ENCODE measurements around the gene HSP90AA1. TPM values are rescaled to one million over a fixed set of nuclear protein-coding genes. Genes with fewer than 3 reads are reported as not detected.
"Not testable (repeated sequence)": the region's sequence is repeated elsewhere in the genome, so short reads cannot be mapped to it uniquely, and the experiment has no call there.

HSP90AA1 gene
- polyA plus RNA-seq (ENCODE audit: insufficient read length) = 768 TPM
- long read RNA-seq, donor 1, transcript HSP90AA1-206 (2 exons, 552 nt) = minor isoform, 6 of 1,118 reads
- long read RNA-seq, donor 1, transcript HSP90AA1-205 (2 exons, 429 nt) = major isoform, 53 of 1,118 reads
- long read RNA-seq, donor 1, transcript HSP90AA1-201 (11 exons, 3,379 nt) = minor isoform, 7 of 1,118 reads
- long read RNA-seq, donor 1, partial matches to known transcripts = 1,052 of 1,118 reads
- long read RNA-seq, donor 1, other reads (novel, unspliced or antisense) = 0 of 1,118 reads
- long read RNA-seq, donor 2, transcript HSP90AA1-201 (11 exons, 3,379 nt) = minor isoform, 14 of 909 reads
- long read RNA-seq, donor 2, transcript HSP90AA1-205 (2 exons, 429 nt) = major isoform, 32 of 909 reads
- long read RNA-seq, donor 2, partial matches to known transcripts = 859 of 909 reads
- long read RNA-seq, donor 2, other reads (novel, unspliced or antisense) = 0 of 909 reads
- long read RNA-seq, donor 3, transcript HSP90AA1-201 (11 exons, 3,379 nt) = major isoform, 17 of 467 reads
- long read RNA-seq, donor 3, transcript HSP90AA1-205 (2 exons, 429 nt) = minor isoform, 14 of 467 reads
- long read RNA-seq, donor 3, partial matches to known transcripts = 433 of 467 reads
- long read RNA-seq, donor 3, other reads (novel, unspliced or antisense) = 0 of 467 reads
- long read RNA-seq, donor 4, transcript HSP90AA1-205 (2 exons, 429 nt) = major isoform, 34 of 163 reads
- long read RNA-seq, donor 4, partial matches to known transcripts = 127 of 163 reads
- long read RNA-seq, donor 4, other reads (novel, unspliced or antisense) = 0 of 163 reads
- long read RNA-seq, donor 5, transcript HSP90AA1-201 (11 exons, 3,379 nt) = major isoform, 52 of 721 reads
- long read RNA-seq, donor 5, transcript HSP90AA1-205 (2 exons, 429 nt) = minor isoform, 13 of 721 reads
- long read RNA-seq, donor 5, partial matches to known transcripts = 651 of 721 reads
- long read RNA-seq, donor 5, other reads (novel, unspliced or antisense) = 0 of 721 reads
- long read RNA-seq, donor 6, transcript HSP90AA1-205 (2 exons, 429 nt) = major isoform, 31 of 826 reads
- long read RNA-seq, donor 6, partial matches to known transcripts = 790 of 826 reads
- long read RNA-seq, donor 6, other reads (novel, unspliced or antisense) = 0 of 826 reads
- long read RNA-seq, donor 7, transcript HSP90AA1-205 (2 exons, 429 nt) = major isoform, 42 of 940 reads
- long read RNA-seq, donor 7, transcript HSP90AA1-201 (11 exons, 3,379 nt) = minor isoform, 18 of 940 reads
- long read RNA-seq, donor 7, transcript HSP90AA1-206 (2 exons, 552 nt) = minor isoform, 6 of 940 reads
- long read RNA-seq, donor 7, partial matches to known transcripts = 874 of 940 reads
- long read RNA-seq, donor 7, other reads (novel, unspliced or antisense) = 0 of 940 reads
- long read RNA-seq, donor 8, transcript HSP90AA1-201 (11 exons, 3,379 nt) = minor isoform, 7 of 204 reads
- long read RNA-seq, donor 8, transcript HSP90AA1-205 (2 exons, 429 nt) = major isoform, 8 of 204 reads
- long read RNA-seq, donor 8, partial matches to known transcripts = 186 of 204 reads
- long read RNA-seq, donor 8, other reads (novel, unspliced or antisense) = 0 of 204 reads

DNA sequence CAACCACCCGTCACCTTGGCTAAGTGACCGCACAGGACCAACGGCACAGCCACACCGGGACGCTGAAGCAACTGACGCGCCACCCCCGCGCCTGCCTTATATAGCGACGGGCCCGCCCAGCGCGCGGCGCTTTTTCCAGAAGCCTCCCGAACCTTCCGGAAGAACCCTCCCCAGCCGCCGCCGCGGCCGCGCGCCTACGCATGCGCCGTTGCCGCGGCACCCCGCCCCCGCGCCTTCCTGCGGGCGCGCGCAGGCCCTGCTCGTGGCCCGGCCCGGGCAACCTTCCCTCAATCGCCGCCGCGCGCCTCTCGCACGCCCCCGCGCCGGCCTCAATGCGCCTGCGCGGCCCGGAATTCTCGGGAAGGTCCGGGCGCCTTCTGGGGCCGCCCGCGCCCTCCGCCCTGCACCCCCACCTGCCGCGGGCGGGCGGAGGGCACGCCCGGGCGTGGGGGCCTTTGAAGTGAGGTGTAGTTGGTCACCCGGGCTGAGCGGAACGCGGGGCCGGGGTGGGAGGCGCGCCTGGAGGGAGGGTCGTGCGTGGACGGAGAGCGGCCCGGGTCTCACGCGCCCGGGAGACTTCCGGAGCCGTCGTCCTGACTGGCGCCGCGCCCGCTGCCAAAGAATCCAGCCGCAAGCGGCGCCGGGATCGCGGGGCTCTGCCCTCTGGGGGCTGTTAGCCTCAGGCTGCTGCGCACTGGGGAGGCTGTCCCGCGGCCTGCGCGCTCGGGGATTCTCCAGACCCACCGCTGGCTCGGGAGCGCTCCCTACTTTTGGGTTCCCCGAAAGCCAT is at the start of gene HSP90AA1:
Gene HSP90AA1 (minus strand): TSS at position 73 of the 790 bp plus-strand sequence. CDS start 666 bp downstream, outside the sequence.
- DNase-seq = peak; percentile 93

DNA sequence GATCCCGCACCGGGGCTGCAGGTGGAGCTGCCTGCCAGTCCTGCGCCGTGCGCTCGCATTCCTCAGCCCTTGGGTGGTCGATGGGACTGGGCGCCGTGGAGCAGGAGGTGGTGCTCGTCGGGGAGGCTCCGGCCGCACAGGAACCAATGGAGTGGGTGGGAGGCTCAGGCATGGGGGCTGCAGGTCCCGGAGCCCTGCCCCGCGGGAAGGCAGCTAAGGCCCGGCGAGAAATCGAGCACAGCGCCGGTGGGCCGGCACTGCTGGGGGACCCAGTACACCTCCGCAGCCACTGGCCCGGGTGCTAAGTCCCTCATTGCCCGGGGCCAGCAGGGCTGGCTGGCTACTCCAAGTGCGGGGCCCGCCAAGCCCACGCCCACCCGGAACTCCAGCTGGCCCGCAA is 48.6 kb upstream of the HSP90AA1 start:
- not testable (repeated sequence) for DNase-seq

DNA sequence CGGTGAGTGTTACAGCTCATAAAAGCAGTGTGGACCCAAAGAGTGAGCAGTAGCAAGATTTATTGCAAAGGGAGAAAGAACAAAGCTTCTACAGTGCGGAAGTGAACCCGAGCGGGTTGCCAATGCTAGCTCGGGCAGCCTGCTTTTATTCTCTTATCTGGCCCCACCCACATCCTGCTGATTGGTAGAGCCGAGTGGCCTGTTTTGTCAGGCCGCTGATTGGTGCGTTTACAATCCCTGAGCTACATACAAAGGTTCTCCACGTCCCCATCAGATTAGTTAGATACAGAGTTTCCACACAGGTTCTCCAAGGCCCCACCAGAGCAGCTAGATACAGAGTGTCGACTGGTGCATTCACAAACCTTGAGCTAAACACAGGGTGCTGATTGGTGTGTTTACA is 47.9 kb upstream of the HSP90AA1 start:
- DNase-seq = not testable (repeated sequence)

DNA sequence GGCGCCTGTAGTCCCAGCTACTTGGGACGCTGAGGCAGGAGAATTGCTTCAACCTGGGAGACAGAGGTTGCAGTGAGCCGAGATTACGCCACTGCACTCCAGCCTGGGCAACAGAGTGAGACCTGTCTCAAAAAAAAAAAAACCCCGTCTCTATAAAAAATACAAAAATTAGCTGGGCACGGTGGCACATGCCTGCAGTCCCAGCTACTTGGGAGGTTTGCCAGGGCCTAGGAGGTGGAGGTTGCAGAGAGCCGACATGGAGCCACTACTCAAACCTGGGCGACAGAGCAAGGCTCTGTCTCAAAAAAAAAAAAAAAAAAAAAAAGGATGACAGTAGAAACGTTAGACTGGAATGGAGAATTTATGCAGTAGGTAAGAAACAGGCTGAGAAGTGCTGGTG is 47.2 kb upstream of the HSP90AA1 start:
- DNase-seq = not testable (repeated sequence)

DNA sequence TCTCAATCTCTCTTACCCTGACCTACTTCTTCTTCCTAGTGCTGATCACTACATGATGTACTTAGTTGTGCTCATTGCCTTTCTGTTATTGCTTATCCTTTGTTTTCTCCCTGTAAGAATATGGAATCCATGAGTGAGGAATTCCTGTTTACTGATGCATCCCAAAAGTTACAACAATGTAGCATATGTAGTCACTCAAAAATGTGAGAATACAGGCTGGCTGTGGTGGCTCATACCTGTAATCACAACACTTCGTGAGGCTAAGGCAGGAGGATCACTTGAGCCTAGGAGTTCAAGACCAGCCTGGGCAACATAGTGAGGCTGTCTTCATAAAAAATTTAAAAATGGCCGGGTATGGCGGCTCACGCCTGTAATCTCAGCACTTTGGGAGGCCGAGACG is 44.9 kb upstream of the HSP90AA1 start:
- no peak for DNase-seq

DNA sequence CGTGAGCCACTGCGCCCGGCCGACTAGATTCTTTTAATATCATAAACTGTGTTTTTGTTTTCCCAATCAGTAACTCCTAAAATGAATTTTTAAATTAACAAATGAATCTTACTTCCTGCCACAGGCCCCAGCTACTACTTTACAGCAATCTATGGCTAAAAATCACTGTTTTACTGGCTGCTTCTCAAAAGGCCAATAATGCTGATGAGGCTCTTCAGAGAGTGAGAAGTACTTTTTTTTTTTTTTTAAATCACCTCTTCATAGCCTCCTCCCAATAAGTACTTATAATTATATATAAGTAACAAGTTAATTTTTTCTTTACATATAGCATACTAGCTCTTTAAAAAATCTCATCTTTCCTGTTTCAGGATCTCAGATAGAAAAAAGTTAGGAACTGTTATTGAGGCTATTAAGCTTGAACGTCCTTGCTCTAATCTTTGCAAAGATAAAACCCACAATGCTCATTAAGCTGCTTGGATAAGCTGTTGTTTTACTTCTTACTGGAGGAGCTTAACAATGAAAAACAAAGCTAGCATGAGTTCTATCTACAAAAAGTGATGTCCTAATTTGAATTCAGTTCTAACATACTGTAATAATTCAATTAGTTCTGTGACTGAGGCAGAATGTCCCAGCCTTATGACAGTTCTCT is 40.1 kb upstream of the HSP90AA1 start:
- DNase-seq = no peak

DNA sequence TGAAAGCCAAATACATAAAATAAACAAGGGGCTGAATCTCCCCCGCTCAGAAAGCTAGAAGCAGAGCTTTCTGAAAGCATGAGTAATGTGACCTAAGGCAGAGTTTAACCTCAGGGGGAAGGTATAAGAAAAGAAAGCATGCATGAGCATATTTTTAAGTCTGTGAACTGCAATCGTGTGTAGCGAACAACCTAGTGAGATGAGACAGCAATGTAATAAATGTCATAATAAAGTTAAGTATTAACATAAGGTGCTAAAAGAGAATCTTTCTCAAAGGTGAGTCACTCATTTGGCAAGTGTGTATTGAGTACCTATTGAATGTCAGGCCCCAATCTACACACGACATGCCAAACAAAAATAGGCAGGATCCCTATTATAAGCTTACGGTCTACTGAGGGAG is 38.7 kb upstream of the HSP90AA1 start:
- peak; percentile 8 for DNase-seq

DNA sequence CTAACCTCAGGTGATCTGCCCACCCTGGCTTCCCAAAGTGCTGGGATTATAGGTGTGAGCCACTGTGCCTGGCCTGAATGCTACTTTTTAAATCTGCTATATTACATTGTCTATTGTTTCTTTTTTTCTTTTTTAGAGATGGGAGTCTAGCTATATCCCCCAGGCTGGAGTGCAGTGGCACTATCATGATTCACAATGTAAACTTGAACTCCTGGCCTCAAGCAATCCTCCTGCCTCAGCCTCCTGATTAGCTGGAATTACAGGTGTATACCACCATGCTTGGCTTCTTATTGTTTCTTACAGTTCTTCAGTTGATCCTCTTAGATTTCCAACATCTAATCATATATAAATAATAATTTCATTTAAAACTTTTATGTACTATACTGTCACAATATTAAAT is 37.6 kb upstream of the HSP90AA1 start:
- DNase-seq = no peak

DNA sequence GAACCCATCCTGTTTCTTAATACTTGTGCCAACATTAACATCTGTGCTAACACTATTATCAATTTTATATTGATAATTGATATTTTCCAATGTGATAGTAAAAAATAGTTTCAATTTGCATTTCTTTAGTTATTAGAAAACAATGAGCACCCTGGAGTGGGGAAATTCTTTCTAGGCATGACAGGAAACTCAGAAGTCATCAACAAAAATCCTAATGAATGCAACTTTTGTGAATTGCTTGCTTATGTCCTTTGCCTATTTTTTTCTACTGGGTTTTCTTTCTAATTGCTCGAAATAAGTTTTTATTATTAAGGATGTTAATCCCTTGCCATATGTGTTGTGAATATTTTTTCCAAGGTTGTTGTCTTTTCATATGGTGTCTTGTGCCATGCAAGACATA is 34.7 kb upstream of the HSP90AA1 start:
- DNase-seq = no peak

DNA sequence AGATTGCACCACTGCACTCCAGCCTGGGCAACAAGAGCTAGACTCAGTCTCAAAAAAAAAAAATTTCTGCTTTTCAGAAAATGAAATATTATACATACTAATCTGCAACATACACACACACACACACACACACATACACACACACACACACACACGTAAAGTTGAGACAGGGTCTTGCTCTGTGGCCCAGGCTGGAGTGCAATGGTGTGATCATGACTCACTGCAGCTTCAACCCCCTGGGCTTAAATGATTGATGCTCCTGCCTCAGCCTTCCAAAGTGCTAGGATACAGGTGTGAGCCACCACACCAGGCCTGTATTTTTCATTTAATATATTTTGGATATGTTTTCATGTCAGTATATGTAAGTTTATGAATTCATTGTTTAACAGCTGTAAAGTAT is 34.0 kb upstream of the HSP90AA1 start:
- no peak for DNase-seq

DNA sequence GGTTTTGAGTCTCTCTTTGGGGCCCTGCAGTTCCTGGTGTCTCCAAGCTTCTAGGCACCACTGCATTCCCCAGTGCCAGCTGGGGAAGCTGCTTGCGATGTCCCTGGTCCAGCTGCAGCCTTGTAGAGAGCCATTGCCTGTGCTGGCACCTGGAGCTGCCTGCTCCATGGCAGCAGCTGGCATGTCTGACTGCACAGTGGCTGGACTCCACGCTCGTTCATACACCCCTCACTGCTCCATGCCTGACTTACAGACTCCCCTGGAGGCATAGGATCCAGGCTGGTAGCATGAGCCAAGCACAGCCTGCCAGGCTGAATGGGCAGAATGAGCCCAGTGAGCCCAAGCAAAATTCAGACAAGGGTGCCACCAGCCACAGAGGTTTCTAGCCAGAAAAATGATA is 31.0 kb upstream of the HSP90AA1 start:
- DNase-seq = no peak

DNA sequence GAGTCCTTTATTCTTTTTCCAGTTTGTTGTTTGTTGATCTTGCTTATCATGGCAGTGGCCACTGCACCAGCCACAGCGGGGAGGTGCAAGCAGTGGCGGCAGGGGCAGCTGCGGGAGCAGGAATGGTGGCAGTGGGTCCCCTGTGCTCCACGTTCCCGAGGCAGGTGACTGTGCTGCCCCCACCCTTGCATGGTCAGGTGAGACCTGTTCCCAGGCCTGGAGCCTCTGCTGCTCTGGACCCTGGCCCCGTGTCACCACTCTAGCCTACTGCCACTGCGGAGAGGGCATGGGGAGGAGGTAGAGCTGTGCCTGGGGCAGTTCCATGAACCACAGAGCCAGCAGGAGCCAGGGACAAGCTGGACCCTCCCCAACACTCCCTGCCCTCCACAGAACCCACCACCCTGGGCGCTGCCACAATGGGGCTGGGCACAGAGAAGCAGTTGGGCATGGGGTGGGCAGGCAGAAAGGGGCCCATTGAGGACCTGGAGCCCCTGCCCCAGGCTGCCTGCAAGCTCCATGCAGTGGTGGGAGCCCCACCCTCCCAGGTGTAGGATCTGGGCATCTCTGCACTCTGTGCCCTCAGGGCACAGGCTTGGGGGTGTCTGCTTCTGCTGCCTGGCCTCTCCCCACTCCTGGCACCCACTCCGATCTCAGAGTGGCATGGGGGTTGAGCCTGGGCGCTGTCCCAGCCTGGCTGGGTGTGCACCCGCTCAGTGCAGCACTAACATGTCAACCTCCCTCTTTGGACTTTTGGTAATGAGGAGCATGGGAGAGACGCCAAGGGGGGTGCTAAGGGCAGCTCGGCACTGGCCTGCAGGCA is 29.7 kb upstream of the HSP90AA1 start:
- no peak for DNase-seq

DNA sequence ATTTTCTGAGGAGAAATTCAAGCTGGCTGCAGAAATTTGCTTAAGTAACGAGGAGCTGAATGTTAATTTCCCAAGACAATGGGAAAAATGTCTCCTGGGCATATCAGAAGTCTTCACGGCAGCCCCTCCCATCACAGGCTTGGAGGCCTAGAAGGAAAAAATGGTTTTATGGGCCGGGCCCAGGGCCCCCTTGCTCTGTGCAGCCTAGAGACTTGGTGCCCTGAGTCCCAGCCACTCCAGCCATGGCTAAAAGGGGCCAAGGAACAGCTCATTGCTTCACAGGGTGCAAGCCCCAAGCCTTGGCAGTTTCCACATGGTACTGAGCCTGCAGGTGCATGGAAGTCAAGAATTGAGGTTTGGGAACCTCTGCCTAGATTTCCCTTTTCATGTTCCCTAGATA is 24.3 kb upstream of the HSP90AA1 start:
- no peak for DNase-seq

DNA sequence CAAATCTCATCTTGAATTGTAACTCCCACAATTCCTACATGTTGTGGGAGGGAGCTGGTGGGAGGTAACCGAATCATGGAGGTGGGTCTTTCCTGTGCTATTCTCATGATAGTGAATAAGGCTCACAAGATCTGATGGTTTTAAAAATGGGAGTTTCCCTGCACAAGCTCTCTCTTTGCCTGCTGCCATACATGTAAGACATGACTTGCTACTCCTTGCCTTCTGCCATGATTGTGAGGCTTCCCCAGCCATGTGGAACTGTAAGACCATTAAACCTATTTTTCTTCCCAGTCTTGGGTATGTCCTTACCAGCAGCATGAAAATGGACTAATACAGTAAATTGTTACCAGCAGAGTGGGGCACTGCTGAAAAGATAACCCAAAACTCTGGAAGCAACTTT is 22.5 kb upstream of the HSP90AA1 start:
- not testable (repeated sequence) for DNase-seq

DNA sequence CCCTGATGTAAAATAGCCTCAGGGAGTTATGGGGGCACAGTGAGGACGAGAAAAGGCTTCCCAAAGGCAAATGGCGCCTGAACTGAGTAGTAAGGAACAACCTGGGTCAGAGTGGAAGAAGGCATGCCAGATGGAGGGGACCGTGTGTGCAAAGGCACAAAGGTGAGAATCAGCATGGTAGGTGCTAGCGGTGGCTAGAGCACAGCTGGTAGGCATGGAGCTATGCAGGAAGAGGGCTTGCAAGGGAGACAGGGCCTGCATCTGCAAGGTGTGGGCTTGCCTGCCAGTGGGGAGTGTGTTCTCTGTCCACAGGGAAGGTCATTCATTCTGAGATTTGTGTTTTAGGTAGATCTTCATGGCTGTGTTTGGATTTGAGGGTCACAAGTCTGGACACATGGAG is 18.5 kb upstream of the HSP90AA1 start:
- DNase-seq = no peak

DNA sequence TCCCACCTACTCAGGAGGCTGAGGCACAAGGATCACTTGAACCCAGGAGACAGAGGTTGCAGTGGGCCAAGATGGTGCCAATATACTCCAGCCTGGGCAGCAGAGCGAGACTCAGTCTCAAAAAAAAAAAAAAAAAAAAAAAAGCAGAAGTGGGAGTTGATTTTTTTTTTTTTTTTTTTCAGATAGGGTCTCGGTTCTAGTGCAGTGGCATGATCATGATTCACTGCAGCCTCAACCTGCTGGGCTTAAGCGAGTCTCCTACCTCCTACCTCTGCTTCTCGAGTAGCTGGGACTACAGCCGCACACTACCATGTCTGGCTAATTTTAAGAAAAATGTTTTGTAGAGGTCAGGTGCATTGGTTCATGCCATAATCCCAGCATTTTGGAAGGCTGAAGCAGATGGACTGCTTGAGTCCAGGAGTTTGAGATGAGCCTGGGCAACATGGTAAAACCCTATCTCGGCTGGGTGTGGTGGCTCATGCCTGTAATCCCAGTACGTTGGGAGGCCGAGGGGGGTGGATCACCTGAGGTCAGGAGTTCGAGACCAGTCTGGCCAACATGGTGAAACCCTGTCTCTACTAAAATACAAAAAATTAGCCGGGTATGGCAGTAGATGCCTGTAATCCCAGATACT is 16.3 kb upstream of the HSP90AA1 start:
- DNase-seq = no peak

DNA sequence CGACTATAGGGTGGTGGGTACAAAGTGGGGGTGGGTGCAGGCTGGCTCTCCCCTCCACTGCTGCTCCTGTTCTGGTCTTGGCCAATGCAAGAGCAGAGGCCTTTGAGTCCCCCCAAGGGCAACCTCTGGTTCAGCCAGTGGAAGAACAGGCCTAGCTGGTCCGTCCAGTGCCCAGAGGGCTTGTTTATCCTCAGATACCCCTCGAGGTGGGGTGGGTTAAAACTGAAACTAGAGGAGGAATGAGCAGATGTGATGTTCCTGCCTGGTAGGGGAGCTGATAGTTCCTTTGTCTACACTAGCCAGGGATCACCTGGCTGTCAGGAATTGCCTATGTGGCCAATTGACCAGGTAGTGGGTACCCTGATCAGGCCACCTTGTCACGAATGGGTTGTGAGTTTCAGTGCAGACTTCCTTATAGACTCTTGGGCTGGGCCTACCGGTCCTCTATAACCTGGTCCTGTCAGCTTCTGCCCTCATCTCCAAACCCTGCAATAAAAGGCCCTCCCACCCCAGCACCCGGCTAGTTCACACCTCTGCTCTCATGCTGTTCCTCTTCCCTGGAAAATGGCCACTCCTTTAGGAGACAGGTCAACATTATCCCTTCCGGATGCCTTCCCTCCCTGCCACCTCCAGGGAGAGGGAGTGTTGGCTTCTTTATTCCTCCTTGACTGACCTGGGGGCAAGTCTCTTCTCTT is 10.7 kb upstream of the HSP90AA1 start:
- DNase-seq = no peak

DNA sequence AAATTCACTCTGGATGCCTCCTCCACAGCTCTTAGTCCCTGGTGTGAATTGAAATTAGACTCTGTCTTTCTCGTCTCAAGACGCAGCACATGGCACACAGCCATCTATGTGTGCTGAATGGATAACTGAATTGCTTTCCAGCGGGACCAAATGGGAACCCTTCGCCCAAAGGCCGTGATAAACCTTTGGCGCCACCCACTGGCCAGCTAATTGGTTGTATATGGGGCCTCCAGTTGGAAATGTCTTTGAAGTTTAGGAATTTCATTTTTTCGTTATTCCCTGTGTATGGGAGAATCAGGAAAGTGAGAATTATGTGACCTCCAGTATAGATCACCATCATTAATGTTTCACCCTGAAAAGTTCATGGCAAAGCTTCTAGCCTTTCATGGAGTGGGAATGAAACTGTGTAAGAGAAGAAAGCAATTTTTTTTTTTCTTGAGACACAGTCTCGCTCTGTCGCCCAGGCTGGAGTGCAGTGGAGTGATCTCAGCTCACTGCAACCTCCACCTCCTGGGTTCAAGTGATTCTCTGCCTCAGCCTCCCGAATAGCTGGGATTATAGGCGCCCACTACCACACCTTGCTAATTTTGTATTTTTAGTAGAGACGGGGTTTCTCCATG is 9.8 kb upstream of the HSP90AA1 start:
- peak; percentile 88 for DNase-seq

All from left kidney (tissue), 8 donors.